Ovary (tissue), 9 donors: ENCODE measurements around the gene AGBL2. TPM values are rescaled to one million over a fixed set of nuclear protein-coding genes. Genes with fewer than 3 reads are reported as not detected.

Experiments
- DNase-seq, 5 donors: peaks; one replicate each; pipeline ENCODE4 v3.0.0-alpha.2; 2019 to 2020
- H3K27ac ChIP-seq, 2 donors: fragments of 200-600 bp; one replicate each; pipeline versions ENCODE4 v1.5.1 to v1.8.0; 2019 to 2022
- H3K27me3 ChIP-seq: fragments of 200-600 bp; one replicate; pipeline ENCODE4 v1.8.0; 2022
- H3K36me3 ChIP-seq: fragments of 200-600 bp; sonication (generic); one replicate; pipeline ENCODE4 v1.5.1; 2019
- H3K4me1 ChIP-seq: one replicate; pipeline ENCODE4 v1.8.1; 2013; ENCODE audit warnings: mild to moderate bottlenecking, moderate library complexity; ENCODE audit not compliant: insufficient read depth
- H3K4me3 ChIP-seq: fragments of 200-600 bp; sonication (generic); one replicate; pipeline ENCODE4 v1.5.1; 2017
- H3K9me3 ChIP-seq, 2 donors: fragments of 200-600 bp in 1 of 2; sonication (generic) in 1 of 2; one replicate each; pipeline versions ENCODE4 v1.5.1 to v1.8.1; 2013 to 2019; ENCODE audit warnings: mild to moderate bottlenecking in 1 of 2, moderate library complexity in 1 of 2
- CTCF ChIP-seq, 3 donors: fragments of 450-650 bp in 2 of 3; fragments of 200-600 bp in 1 of 3; IDR thresholded peaks; one replicate each; pipeline versions ENCODE4 v1.5.1 to v1.8.0; 2016 to 2022; ENCODE audit warnings: antibody characterized with exemption in 3 of 3, mild to moderate bottlenecking in 1 of 3
- EP300 ChIP-seq: sonication (generic); formaldehyde crosslinking; IDR thresholded peaks from one replicate; pipeline ENCODE4 v1.6.1; 2017; ENCODE audit warnings: antibody characterized with exemption
- POLR2A ChIP-seq: fragments of 450-650 bp; IDR thresholded peaks from one replicate; pipeline ENCODE4 v1.6.1; 2017; ENCODE audit warnings: antibody characterized with exemption, mild to moderate bottlenecking, moderate library complexity
- WGBS, 3 donors: extraction: QIAGEN DNeasy Blood & Tissue Kit in 1 of 3; methylation state at CpG; one replicate each; pipeline versions ENCODE4 v1.1.5 to v1.1.7; 2013 to 2017; 5-methylcytosine and 5-hydroxymethylcytosine counted together
- intact Hi-C, 4 donors: fragments of 100-400 bp; cut with DNase I; formaldehyde crosslinking; loops; one replicate each; pipeline versions ENCODE4 v1.11.0 to v1.15.1; 2022 to 2023
- polyA plus RNA-seq, 2 donors: library from polyadenylated mRNA; stranded (reverse); fragments of 200-250 nt in 1 of 2; fragments of 350-450 nt in 1 of 2; fragmentation: Illumina TruSeq in 1 of 2; extraction: RNeasy Lipid Tissue Mini Kit (QIAGEN cat#74804) in 1 of 2; gene quantifications; one replicate each; pipeline ENCODE4 v1.2.3, GENCODE V29; 2013 to 2014
- total RNA-seq, 7 donors: library from RNA; depleted of rRNA in 2 of 7; stranded (reverse); fragments of >200 nt in 2 of 7; fragmentation: NEBNext Ultra II Directional in 3 of 7; extraction: Animal tissue kit (Norgen Biotek cat#: 25700) in 3 of 7; gene quantifications; one replicate each; pipeline versions ENCODE4 v1.1.0 to v1.2.4, GENCODE V29; 2016 to 2023
- donor health status: DM: no; HTN: no; CAD: no; lungs with moderate emphysema.
- donor health status: DM: no; HTN: no; CAD: no.
- donor health status: Bipolar disorder and iron deficiency.
- donor health status: DM: yes; HTN: yes; CAD: no.
- donor health status: DM: no; HTN: no; CAD: no.
- donor health status: DM: yes; HTN: yes; CAD: no.

The AGBL2 gene
- total and polyA plus RNA-seq, 9 donors: 0.83 to 13.1 (median 2.8) TPM

- DNase-seq: no peak
Measured at GRCh38 chr11:47617417-47617809, 97.8 kb downstream of the AGBL2 start.

GRCh38 chr11:47616726-47617416, 98.3 kb downstream of the AGBL2 start:
- Histone ChIP-seq H3K27me3 (no peaks in the 10 kb centered on the region), H3K4me3 (no peak overlapping the region), H3K27ac (peak overlapping the region in 1 of 2 donors; percentile 36), H3K4me1 (peaks cover 2% of the 10 kb centered on the region), H3K36me3 (no peaks in the 10 kb centered on the region), H3K9me3 (no peaks in the 10 kb centered on the region)
- 76 to 81% (median 78%) methylated on average over 10 of the region's 10 CpGs for WGBS, 3 donors
- DNase-seq: peak in 4 of 5 donors; percentile 62 to 76 (median 68)
- intact Hi-C loops: loop anchor here in 3 of 4 donors (10.0 kb wide), 1 partner anchor 242 kb away; the partner anchor contains the start of gene SPI1 (in 3 of the 3)
- TF ChIP-seq EP300 (no peak), CTCF (IDR thresholded peaks at IDR 0.05) (peak; percentile 61 to 87 (median 64)), POLR2A (no peak)

More at GRCh38 chr11:47617417-47617809, 97.8 kb downstream of the AGBL2 start:
- H3K4me3 ChIP-seq: no peak overlapping the region
- intact Hi-C loops: loop anchor here in 3 of 4 donors (10.0 kb wide), 1 partner anchor 243 kb away; the partner anchor contains the start of gene SPI1 (in 3 of the 3)
- no peaks in the 10 kb centered on the region for H3K9me3 ChIP-seq
- H3K4me1 ChIP-seq: peaks cover 2% of the 10 kb centered on the region
- TF ChIP-seq POLR2A (no peak), EP300 (no peak), CTCF (IDR thresholded peaks at IDR 0.05) (no peak)
- H3K27ac ChIP-seq: peak overlapping the region in 1 of 2 donors; percentile 36
- no peaks in the 10 kb centered on the region for H3K36me3 ChIP-seq
- WGBS, 3 donors: 6 to 23% (median 11%) methylated on average over 3 of the region's 3 CpGs
- H3K27me3 ChIP-seq: no peaks in the 10 kb centered on the region

GRCh38 chr11:47615249-47615648, 99.9 kb downstream of the AGBL2 start:
- no peaks in the 10 kb centered on the region for H3K9me3 ChIP-seq
- DNase-seq: no peak
- H3K36me3 ChIP-seq: no peaks in the 10 kb centered on the region
- H3K27me3 ChIP-seq: no peaks in the 10 kb centered on the region
- intact Hi-C loops: loop anchor here in 3 of 4 donors (10.0 kb wide), 1 partner anchor 240 kb away; the partner anchor contains the start of gene SPI1 (in 3 of the 3)
- no peak overlapping the region for H3K4me3 ChIP-seq
- TF ChIP-seq CTCF (IDR thresholded peaks at IDR 0.05) (no peak), POLR2A (no peak), EP300 (no peak)
- H3K4me1 ChIP-seq: peaks cover 2% of the 10 kb centered on the region
- H3K27ac ChIP-seq: no peak overlapping the region

GRCh38 chr11:47611348-47611794, 103.8 kb downstream of the AGBL2 start:
- intact Hi-C loops: loop anchor here in 3 of 4 donors (10.0 kb wide), 1 partner anchor 237 kb away; the partner anchor contains the start of gene SPI1 (in 3 of the 3)
- Histone ChIP-seq H3K9me3 (no peaks in the 10 kb centered on the region), H3K36me3 (no peaks in the 10 kb centered on the region), H3K27ac (no peak overlapping the region), H3K4me3 (no peak overlapping the region), H3K4me1 (no peaks in the 10 kb centered on the region), H3K27me3 (no peaks in the 10 kb centered on the region)
- 82 to 84% (median 84%) methylated on average over 6 of the region's 6 CpGs for WGBS, 3 donors
- TF ChIP-seq CTCF (IDR thresholded peaks at IDR 0.05) (no peak), POLR2A (no peak)
- DNase-seq: no peak
